ENCODE results near the gene EYS.
"Not testable (repeated sequence)": the region's sequence is repeated elsewhere in the genome, so short reads cannot be mapped to it uniquely, and the experiment has no call there.

GRCh38 chr6:63933948-63934347, 1773.1 kb downstream of the EYS start:
- TF ChIP-seq CTCF, POLR2A, POLR2AphosphoS5 (IDR thresholded peaks at IDR 0.05): not testable (repeated sequence)
